Measurements from ENCODE around the gene AMIGO1. TPM values are rescaled to one million over a fixed set of nuclear protein-coding genes. Genes with fewer than 3 reads are reported as not detected.

The AMIGO1 gene
- total RNA-seq, 1 donor from 2014 or later, result 19.4 TPM

DNA sequence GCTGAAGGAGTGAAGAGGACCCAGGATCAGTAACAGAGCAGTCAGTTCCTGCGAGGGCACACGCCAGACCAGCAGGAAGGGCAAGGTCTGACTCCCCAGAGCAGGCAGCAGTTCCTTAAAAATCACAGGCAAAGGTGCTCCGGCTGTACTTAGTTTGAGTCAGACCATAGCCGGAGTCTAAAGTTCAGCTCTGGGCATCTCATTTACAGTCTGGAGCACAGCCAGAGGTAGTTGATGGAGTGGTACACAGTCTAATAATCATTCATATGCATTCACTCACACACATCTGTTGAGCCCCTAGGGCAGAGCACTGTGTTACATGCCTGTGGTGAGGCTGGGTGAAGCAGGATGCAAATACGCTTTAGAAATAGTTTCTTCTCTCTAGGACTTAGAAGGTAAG lies 7.3 kb upstream of the AMIGO1 start:
- Histone ChIP-seq H3K27me3 (ENCODE audit: low read depth) (peaks cover 4% of the 10 kb centered on the region), H3K9me3 (replicated peaks) (no peaks in the 10 kb centered on the region), H3K4me3 (no peak overlapping the region), H3K4me1 (peaks cover 4% of the 10 kb centered on the region), H3K36me3 (no peaks in the 10 kb centered on the region), H3K27ac (replicated peaks) (no peak overlapping the region)
- TF ChIP-seq, protein P1, sequence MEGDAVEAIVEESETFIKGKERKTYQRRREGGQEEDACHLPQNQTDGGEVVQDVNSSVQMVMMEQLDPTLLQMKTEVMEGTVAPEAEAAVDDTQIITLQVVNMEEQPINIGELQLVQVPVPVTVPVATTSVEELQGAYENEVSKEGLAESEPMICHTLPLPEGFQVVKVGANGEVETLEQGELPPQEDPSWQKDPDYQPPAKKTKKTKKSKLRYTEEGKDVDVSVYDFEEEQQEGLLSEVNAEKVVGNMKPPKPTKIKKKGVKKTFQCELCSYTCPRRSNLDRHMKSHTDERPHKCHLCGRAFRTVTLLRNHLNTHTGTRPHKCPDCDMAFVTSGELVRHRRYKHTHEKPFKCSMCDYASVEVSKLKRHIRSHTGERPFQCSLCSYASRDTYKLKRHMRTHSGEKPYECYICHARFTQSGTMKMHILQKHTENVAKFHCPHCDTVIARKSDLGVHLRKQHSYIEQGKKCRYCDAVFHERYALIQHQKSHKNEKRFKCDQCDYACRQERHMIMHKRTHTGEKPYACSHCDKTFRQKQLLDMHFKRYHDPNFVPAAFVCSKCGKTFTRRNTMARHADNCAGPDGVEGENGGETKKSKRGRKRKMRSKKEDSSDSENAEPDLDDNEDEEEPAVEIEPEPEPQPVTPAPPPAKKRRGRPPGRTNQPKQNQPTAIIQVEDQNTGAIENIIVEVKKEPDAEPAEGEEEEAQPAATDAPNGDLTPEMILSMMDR (IDR thresholded peaks at IDR 0.05; ENCODE audit: borderline replicate concordance), result no peak
- intact Hi-C loops (cut with micrococcal nuclease), result loop anchor here (10.0 kb wide), 1 partner anchor 242 kb away; no protein-coding TSS in a partner anchor
- DNase-seq, result no peak

DNA sequence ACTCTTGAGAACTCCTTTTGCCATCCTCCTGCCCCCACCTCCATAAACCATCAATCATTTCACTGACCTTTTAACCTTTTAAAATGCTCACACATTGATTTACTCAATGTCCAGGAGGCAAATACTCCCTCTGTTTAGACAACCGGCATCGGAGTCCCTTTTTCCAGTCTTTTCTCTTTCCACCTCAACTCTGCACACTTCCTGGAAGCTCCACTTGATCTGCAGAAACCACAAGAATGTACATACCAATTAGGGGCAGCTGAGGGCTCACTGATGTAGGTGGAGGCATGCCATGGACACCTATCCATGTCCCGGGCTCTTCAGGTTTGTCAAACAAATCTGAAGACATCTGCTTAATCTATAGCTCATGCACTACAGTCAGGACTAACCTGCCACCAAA lies 5.3 kb upstream of the AMIGO1 start:
- no peaks in the 10 kb centered on the region for H3K9me3 ChIP-seq (replicated peaks)
- no peak overlapping the region for H3K4me3 ChIP-seq

DNA sequence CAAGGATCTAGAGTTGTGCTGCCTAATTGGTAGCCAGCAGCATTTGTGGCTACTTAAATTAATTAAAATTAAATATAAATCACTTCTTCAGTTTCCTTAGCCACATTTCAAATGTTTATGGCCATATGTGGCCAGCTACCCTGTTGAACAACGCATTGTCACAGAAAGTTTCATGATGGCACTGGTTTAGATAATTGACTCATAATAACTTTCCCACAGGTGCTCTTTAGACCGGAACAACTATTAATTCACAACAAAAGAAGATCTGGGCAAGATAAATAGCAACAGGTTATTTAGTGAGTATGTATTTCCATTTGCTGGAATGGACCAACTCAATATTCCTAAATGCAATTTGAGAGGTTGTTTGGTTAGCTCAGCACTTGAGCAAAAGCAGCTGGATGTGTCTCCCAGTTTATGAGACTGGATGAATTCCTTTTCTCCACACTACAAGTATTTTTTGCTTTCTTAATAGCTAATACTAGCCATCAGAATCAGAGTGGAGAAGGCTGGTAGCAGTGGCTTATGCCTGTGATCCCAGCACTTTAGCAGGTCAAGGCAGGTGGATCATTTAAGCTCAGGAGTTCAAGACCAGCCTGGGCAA lies 3.7 kb upstream of the AMIGO1 start:
- peaks cover 24% of the 10 kb centered on the region for H3K4me1 ChIP-seq
- no peaks in the 10 kb centered on the region for H3K9me3 ChIP-seq (replicated peaks)
- H3K27me3 ChIP-seq (ENCODE audit: low read depth), result no peaks in the 10 kb centered on the region
- no peak overlapping the region for H3K4me3 ChIP-seq
- TF ChIP-seq, protein P1 (IDR thresholded peaks at IDR 0.05; ENCODE audit: borderline replicate concordance), result no peak
- H3K36me3 ChIP-seq, result peaks cover under 1% of the 10 kb centered on the region
- intact Hi-C loops (cut with micrococcal nuclease), result loop anchor here (10.0 kb wide), 1 partner anchor 238 kb away; no protein-coding TSS in a partner anchor
- no peak for DNase-seq
- no peak overlapping the region for H3K27ac ChIP-seq (replicated peaks)

More for the DNA sequence above, 5.3 kb upstream of the AMIGO1 start:
- Histone ChIP-seq H3K27me3 (ENCODE audit: low read depth) (no peaks in the 10 kb centered on the region), H3K4me1 (peaks cover 11% of the 10 kb centered on the region), H3K36me3 (no peaks in the 10 kb centered on the region), H3K27ac (replicated peaks) (no peak overlapping the region)
- intact Hi-C loops (cut with micrococcal nuclease), result loop anchor here (10.0 kb wide), 1 partner anchor 240 kb away; no protein-coding TSS in a partner anchor
- TF ChIP-seq, protein P1 (IDR thresholded peaks at IDR 0.05; ENCODE audit: borderline replicate concordance), result no peak
- DNase-seq, result no peak

DNA sequence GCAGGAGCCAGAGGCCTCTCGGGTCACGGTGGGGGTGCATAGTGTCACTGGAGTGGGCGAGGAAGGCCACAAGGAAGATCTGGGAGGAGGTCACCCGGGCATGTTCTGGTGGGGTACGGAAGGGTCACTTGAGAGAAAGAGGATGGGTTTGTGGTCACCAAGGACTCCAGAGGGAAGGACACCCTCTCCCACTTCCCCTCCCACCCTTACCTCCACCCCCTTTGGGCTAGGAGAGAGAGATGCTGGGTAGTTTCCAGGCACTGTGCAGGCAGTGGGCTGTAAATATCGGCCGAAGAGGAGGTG lies 703 bp downstream of the AMIGO1 start:
- Histone ChIP-seq H3K36me3 (peaks cover 9% of the 10 kb centered on the region), H3K4me1 (peaks cover 34% of the 10 kb centered on the region), H3K4me3 (peak overlapping the region; percentile 77), H3K27me3 (ENCODE audit: low read depth) (no peaks in the 10 kb centered on the region), H3K9me3 (replicated peaks) (no peaks in the 10 kb centered on the region), H3K27ac (replicated peaks) (peak overlapping the region; percentile 75)
- DNase-seq, result no peak
- TF ChIP-seq, protein P1 (IDR thresholded peaks at IDR 0.05; ENCODE audit: borderline replicate concordance), result no peak
- intact Hi-C loops (cut with micrococcal nuclease), result no loop called here

DNA sequence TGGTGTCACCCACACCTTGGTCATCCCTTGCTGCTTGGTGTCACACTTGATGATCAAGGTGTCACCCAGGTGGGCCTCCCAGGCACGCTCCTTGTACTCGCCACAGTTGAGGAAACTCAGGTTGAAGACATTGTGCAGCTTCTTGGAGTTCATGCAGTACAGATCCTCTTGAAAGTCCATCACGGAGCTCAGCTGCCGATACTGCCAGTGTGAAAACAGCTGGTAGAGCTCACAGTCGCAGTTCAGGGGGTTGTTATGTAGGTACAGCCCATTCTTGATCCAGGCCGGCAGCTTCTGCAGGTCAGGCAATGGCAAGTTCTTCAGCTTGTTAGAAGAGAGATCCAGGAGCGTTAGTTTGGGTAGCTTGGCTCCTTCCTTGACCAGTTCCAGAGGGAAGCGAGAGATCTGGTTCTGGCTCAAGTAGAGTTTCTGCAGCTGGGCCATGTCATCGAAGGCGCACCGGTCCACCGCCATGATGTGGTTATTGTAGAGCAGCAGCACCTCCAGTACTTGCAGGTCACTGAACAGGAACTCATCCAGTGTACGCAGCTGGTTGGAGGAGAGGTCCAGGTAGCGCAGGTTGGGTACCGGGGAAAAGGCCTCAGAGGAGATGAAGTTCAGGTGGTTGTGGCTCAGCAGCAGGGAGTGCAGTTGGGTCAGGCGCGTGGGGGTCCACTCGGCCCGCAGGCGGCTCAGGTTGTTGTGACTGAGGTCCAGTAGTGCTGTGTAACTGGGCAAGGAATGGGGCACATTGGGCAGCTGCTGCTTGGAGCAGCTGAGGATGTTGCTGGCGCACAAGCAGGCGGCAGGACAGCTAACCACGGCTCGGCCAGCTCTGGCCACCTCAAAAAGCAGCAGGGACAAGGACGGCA lies 1.3 kb downstream of the AMIGO1 start:
- intact Hi-C loops (cut with micrococcal nuclease), result no loop called here
- Histone ChIP-seq H3K4me3 (peak overlapping the region; percentile 77), H3K36me3 (peaks cover 9% of the 10 kb centered on the region), H3K27me3 (ENCODE audit: low read depth) (no peaks in the 10 kb centered on the region), H3K27ac (replicated peaks) (peak overlapping the region; percentile 75), H3K9me3 (replicated peaks) (no peaks in the 10 kb centered on the region), H3K4me1 (peaks cover 34% of the 10 kb centered on the region)
- TF ChIP-seq, protein P1 (IDR thresholded peaks at IDR 0.05; ENCODE audit: borderline replicate concordance), result no peak
- DNase-seq, result no peak

Measured in left ventricle myocardium inferior (tissue), 1 donor.